HK-2 (cell line): ENCODE results near the gene KRTAP21-2.
"Not testable (repeated sequence)": the region's sequence is repeated elsewhere in the genome, so short reads cannot be mapped to it uniquely, and the experiment has no call there.

Experiments used
- DNase-seq: peaks from one replicate; pipeline ENCODE4 v3.0.0-alpha.2; 2018; ENCODE audit not compliant: unreplicated experiment

The KRTAP21-2 gene

GRCh38 chr21:30747159-30747558 is at the start of gene KRTAP21-2:
Gene KRTAP21-2 (minus strand): TSS chr21:30747259. CDS start chr21:30747202, 57 bp downstream.
- DNase-seq: no peak

- no peak for DNase-seq
These were observed 46.7 kb upstream of the KRTAP21-2 start for GRCh38 chr21:30793581-30794314.

GRCh38 chr21:30779249-30779648 is 32.2 kb upstream of the KRTAP21-2 start:
- DNase-seq: no peak

GRCh38 chr21:30769724-30770431 is 22.8 kb upstream of the KRTAP21-2 start:
- no peak for DNase-seq

- DNase-seq: no peak
These were observed 13.7 kb upstream of the KRTAP21-2 start for GRCh38 chr21:30760776-30761175.

- no peak for DNase-seq
These were observed 11.2 kb upstream of the KRTAP21-2 start for GRCh38 chr21:30758306-30758705.

GRCh38 chr21:30755328-30755727 is 8.3 kb upstream of the KRTAP21-2 start, which contains the start of gene KRTAP21-1:
Gene KRTAP21-1 (minus strand): TSS chr21:30755428. CDS start chr21:30755378, 50 bp downstream.
- DNase-seq: not testable (repeated sequence)

GRCh38 chr21:30740462-30740861 is 6.6 kb downstream of the KRTAP21-2 start:
- DNase-seq: no peak

GRCh38 chr21:30733026-30733425 is 14.0 kb downstream of the KRTAP21-2 start:
- DNase-seq: no peak

- no peak for DNase-seq
These were observed 20.3 kb downstream of the KRTAP21-2 start for GRCh38 chr21:30726726-30727125.

GRCh38 chr21:30719401-30719800 is 27.7 kb downstream of the KRTAP21-2 start:
- no peak for DNase-seq

GRCh38 chr21:30718239-30718909 is 28.7 kb downstream of the KRTAP21-2 start, which contains the start of gene KRTAP21-3:
Gene KRTAP21-3 (minus strand): TSS chr21:30718777. CDS start chr21:30718759, 18 bp downstream.
- DNase-seq: no peak

- DNase-seq: no peak
These were observed 30.0 kb downstream of the KRTAP21-2 start for GRCh38 chr21:30717105-30717504.

GRCh38 chr21:30714946-30715345 is 32.1 kb downstream of the KRTAP21-2 start:
- no peak for DNase-seq

GRCh38 chr21:30714456-30714855 is 32.6 kb downstream of the KRTAP21-2 start:
- DNase-seq: no peak

- no peak for DNase-seq
These were observed 33.3 kb downstream of the KRTAP21-2 start for GRCh38 chr21:30713766-30714165.

- DNase-seq: no peak
These were observed 36.6 kb downstream of the KRTAP21-2 start for GRCh38 chr21:30710499-30710898.

- DNase-seq: no peak
These were observed 39.6 kb downstream of the KRTAP21-2 start for GRCh38 chr21:30707409-30707808.
